Central memory CD8-positive, alpha-beta T cell (primary cell): ENCODE results near the gene ZBTB2.

Experiments used
- ATAC-seq: fragments of 150-1000 bp; cut with Tn5 transposase; replicated peaks from 2 replicates; pipeline ENCODE4 v1.10.0; 2022; ENCODE audit warnings: mild to moderate bottlenecking, moderate FRiP score, moderate number of reproducible peaks; ENCODE audit not compliant: poor library complexity, severe bottlenecking; ENCODE audit errors: extremely low read depth
- DNase-seq, 2 donors: peaks; one replicate each; pipeline ENCODE4 v3.0.0; 2021; ENCODE audit warnings: low spot score in 2 of 2
- H3K27ac Mint-ChIP-seq: one replicate; pipeline ENCODE4 v1.8.0; 2022; ENCODE audit warnings: low read depth, mild to moderate bottlenecking, moderate library complexity, mixed read lengths
- H3K27me3 Mint-ChIP-seq: one replicate; pipeline ENCODE4 v1.8.0; 2022; ENCODE audit warnings: mixed read lengths
- H3K36me3 Mint-ChIP-seq: one replicate; pipeline ENCODE4 v1.8.0; 2022; ENCODE audit warnings: mild to moderate bottlenecking, moderate library complexity, mixed read lengths; ENCODE audit not compliant: insufficient read depth
- H3K4me1 Mint-ChIP-seq: one replicate; pipeline ENCODE4 v1.8.0; 2022; ENCODE audit warnings: mixed read lengths
- H3K4me3 Mint-ChIP-seq: one replicate; pipeline ENCODE4 v1.8.0; 2022; ENCODE audit warnings: mild to moderate bottlenecking, moderate library complexity, mixed read lengths
- H3K9me3 Mint-ChIP-seq: one replicate; pipeline ENCODE4 v1.8.0; 2022; ENCODE audit warnings: mixed read lengths

The ZBTB2 gene

GRCh38 chr6:151335930-151336329 is 55.4 kb downstream of the ZBTB2 start:
- ATAC-seq: no peak
- DNase-seq: no peak
- Mint-ChIP-seq H3K4me3 (no peak overlapping the region), H3K27me3 (peaks cover 37% of the 10 kb centered on the region), H3K27ac (no peak overlapping the region), H3K36me3 (no peaks in the 10 kb centered on the region), H3K4me1 (no peaks in the 10 kb centered on the region), H3K9me3 (no peaks in the 10 kb centered on the region)

GRCh38 chr6:151330130-151330696 is 61.1 kb downstream of the ZBTB2 start:
- DNase-seq: no peak

GRCh38 chr6:151327101-151327500 is 64.3 kb downstream of the ZBTB2 start:
- peaks cover 80% of the 10 kb centered on the region for H3K27me3 Mint-ChIP-seq

More at GRCh38 chr6:151330130-151330696, 61.1 kb downstream of the ZBTB2 start:
- peaks cover 69% of the 10 kb centered on the region for H3K27me3 Mint-ChIP-seq
- no peaks in the 10 kb centered on the region for H3K9me3 Mint-ChIP-seq
- no peak for ATAC-seq
- peaks cover 9% of the 10 kb centered on the region for H3K4me1 Mint-ChIP-seq
- H3K27ac Mint-ChIP-seq: no peak overlapping the region
- no peaks in the 10 kb centered on the region for H3K36me3 Mint-ChIP-seq
- no peak overlapping the region for H3K4me3 Mint-ChIP-seq

GRCh38 chr6:151326116-151326825 is 65.1 kb downstream of the ZBTB2 start:
- H3K27me3 Mint-ChIP-seq: peaks cover 84% of the 10 kb centered on the region

More at GRCh38 chr6:151327101-151327500, 64.3 kb downstream of the ZBTB2 start:
- ATAC-seq (no peak), DNase-seq (no peak)
- Mint-ChIP-seq H3K27ac (no peak overlapping the region), H3K4me3 (no peak overlapping the region), H3K4me1 (peaks cover 27% of the 10 kb centered on the region), H3K36me3 (no peaks in the 10 kb centered on the region), H3K9me3 (no peaks in the 10 kb centered on the region)

GRCh38 chr6:151325075-151326050 is 66.0 kb downstream of the ZBTB2 start:
- H3K27me3 Mint-ChIP-seq: peaks cover 89% of the 10 kb centered on the region

More at GRCh38 chr6:151326116-151326825, 65.1 kb downstream of the ZBTB2 start:
- peaks cover 27% of the 10 kb centered on the region for H3K4me1 Mint-ChIP-seq
- H3K4me3 Mint-ChIP-seq: peak overlapping the region; percentile 67
- H3K27ac Mint-ChIP-seq: no peak overlapping the region
- ATAC-seq (no peak), DNase-seq (no peak)
- no peaks in the 10 kb centered on the region for H3K36me3 Mint-ChIP-seq
- no peaks in the 10 kb centered on the region for H3K9me3 Mint-ChIP-seq

GRCh38 chr6:151324488-151324825 is 66.9 kb downstream of the ZBTB2 start:
- DNase-seq (no peak), ATAC-seq (no peak)
- Mint-ChIP-seq H3K27me3 (peaks cover 89% of the 10 kb centered on the region), H3K36me3 (no peaks in the 10 kb centered on the region), H3K27ac (no peak overlapping the region), H3K4me3 (no peak overlapping the region), H3K9me3 (no peaks in the 10 kb centered on the region), H3K4me1 (peaks cover 27% of the 10 kb centered on the region)

More at GRCh38 chr6:151325075-151326050, 66.0 kb downstream of the ZBTB2 start:
- H3K9me3 Mint-ChIP-seq: no peaks in the 10 kb centered on the region
- H3K4me1 Mint-ChIP-seq: peaks cover 27% of the 10 kb centered on the region
- H3K4me3 Mint-ChIP-seq: peak overlapping the region; percentile 67
- H3K36me3 Mint-ChIP-seq: no peaks in the 10 kb centered on the region
- DNase-seq (no peak), ATAC-seq (peak; percentile 14)
- H3K27ac Mint-ChIP-seq: no peak overlapping the region

GRCh38 chr6:151323791-151324487 is 67.4 kb downstream of the ZBTB2 start:
- H3K36me3 Mint-ChIP-seq: no peaks in the 10 kb centered on the region
- peaks cover 27% of the 10 kb centered on the region for H3K4me1 Mint-ChIP-seq
- no peak overlapping the region for H3K27ac Mint-ChIP-seq
- H3K27me3 Mint-ChIP-seq: peaks cover 86% of the 10 kb centered on the region
- H3K4me3 Mint-ChIP-seq: peak overlapping the region; percentile 36
- DNase-seq (peak; percentile 52 to 70), ATAC-seq (peak; percentile 76)
- no peaks in the 10 kb centered on the region for H3K9me3 Mint-ChIP-seq

- Mint-ChIP-seq H3K27me3 (peaks cover 79% of the 10 kb centered on the region), H3K4me3 (no peak overlapping the region), H3K9me3 (no peaks in the 10 kb centered on the region), H3K27ac (no peak overlapping the region), H3K4me1 (peaks cover 27% of the 10 kb centered on the region), H3K36me3 (no peaks in the 10 kb centered on the region)
- ATAC-seq (no peak), DNase-seq (no peak)
Observed at GRCh38 chr6:151322570-151322969, 68.8 kb downstream of the ZBTB2 start.

GRCh38 chr6:151321438-151321837 is 69.9 kb downstream of the ZBTB2 start:
- Mint-ChIP-seq H3K4me1 (peaks cover 27% of the 10 kb centered on the region), H3K27me3 (peaks cover 68% of the 10 kb centered on the region), H3K4me3 (no peak overlapping the region), H3K9me3 (no peaks in the 10 kb centered on the region), H3K27ac (no peak overlapping the region), H3K36me3 (no peaks in the 10 kb centered on the region)
- DNase-seq (no peak), ATAC-seq (no peak)

GRCh38 chr6:151320140-151320539 is 71.2 kb downstream of the ZBTB2 start:
- Mint-ChIP-seq H3K9me3 (peaks cover 6% of the 10 kb centered on the region), H3K36me3 (no peaks in the 10 kb centered on the region), H3K27ac (no peak overlapping the region), H3K27me3 (peaks cover 55% of the 10 kb centered on the region), H3K4me3 (no peak overlapping the region), H3K4me1 (peaks cover 17% of the 10 kb centered on the region)
- no peak for DNase-seq
- ATAC-seq: no peak

- DNase-seq (no peak), ATAC-seq (no peak)
- Mint-ChIP-seq H3K36me3 (no peaks in the 10 kb centered on the region), H3K27me3 (peaks cover 40% of the 10 kb centered on the region), H3K4me3 (no peak overlapping the region), H3K4me1 (no peaks in the 10 kb centered on the region), H3K9me3 (peaks cover 6% of the 10 kb centered on the region), H3K27ac (no peak overlapping the region)
Observed at GRCh38 chr6:151317995-151318365, 73.4 kb downstream of the ZBTB2 start.
